GM21717 (cell line): ENCODE results near the gene CLDN24.
A peak's percentile ranks its signal among the peaks of the same experiment; 100 is the strongest.

Source experiments
- ATAC-seq: cut with Tn5 transposase; IDR thresholded peaks from one replicate; pipeline ENCODE4 v1.9.1; 2021; ENCODE audit warnings: mild to moderate bottlenecking, moderate library complexity; ENCODE audit not compliant: unreplicated experiment

Gene CLDN24

DNA sequence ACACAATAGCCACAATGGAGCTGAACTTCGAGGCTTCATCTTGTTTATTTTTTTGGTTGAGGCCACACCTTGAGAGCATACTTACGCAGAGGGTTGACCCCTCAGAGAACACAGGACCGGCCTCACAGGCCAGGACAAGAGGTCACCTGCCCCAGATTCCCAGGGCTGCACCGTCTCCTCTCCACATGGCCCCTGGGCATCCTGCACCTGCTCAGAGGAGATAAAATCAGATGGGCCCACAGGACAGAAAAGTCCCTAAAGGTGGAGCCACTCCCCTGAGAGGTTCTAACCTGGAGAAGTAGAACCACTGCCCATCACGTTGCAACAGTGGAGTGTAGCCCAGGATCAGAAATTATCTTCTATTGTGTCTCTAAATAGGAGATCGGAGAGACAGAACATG, 1.1 kb upstream of the CLDN24 start:
- no peak for ATAC-seq

DNA sequence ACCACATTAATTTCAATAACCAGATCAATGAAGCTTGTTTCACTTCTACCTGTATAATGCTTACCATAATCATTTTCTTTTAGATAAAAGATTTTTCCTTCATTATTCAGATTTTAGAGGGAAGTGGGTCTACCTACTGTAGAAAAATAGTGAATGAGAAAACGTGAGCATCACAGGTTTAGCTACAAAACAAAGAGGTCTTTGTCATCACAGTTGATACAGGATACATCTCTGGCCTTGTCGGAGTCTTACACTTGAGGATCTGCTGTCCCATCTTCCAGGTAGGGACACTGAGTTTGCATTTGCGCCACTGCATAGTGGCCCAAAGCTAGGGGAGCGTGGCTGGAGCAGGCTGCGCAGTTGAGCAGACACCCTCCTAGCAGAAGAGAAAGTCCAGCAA, 710 bp downstream of the CLDN24 start:
- no peak for ATAC-seq

- ATAC-seq: no peak
Observed at GRCh38 chr4:183321079-183321478, 1.1 kb downstream of the CLDN24 start.

GRCh38 chr4:183320211-183321059, 1.8 kb downstream of the CLDN24 start, which contains the start of gene CLDN22:
CLDN22 (minus strand) TSS chr4:183320276; CDS start chr4:183320218, 58 bp downstream.
- ATAC-seq: no peak

DNA sequence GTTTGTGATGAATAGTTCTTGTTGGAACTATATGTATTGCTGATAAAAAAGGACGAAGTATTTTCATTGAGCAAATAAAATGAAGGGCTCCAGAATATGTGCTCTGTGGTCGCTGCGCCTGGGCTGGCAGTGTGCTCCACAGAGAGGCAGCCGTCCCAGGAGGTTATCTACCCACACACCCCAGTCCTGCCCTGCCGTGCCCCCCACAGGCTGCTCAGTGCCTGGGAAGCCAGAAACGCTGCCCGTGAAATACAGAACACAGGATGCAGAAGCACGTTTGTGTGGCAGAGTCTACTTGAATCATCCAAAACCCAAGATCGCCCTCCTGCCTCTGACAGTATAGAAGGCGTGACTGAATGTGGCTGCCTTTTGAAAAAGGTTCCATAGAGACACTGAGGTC, 3.6 kb downstream of the CLDN24 start:
- no peak for ATAC-seq

DNA sequence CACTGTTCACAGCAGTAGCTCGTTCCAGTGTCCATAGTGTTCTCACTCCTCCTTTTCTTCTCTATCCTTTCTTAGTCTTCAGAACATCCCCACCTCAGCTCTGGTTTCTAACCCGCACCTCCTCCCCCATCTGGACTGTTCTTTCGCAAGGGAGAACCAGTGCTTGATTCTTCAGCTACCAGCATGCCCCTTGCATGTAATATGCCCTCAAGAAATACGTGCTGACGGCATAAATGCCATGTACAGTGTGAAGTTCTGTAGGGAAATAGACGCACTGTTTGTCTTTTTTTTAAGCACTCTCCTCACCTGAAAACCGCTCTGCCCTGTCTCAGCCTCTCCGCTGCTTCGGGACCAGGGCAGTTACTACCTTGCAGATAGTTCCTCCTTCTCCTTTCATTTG, 7.4 kb downstream of the CLDN24 start:
- ATAC-seq: no peak

DNA sequence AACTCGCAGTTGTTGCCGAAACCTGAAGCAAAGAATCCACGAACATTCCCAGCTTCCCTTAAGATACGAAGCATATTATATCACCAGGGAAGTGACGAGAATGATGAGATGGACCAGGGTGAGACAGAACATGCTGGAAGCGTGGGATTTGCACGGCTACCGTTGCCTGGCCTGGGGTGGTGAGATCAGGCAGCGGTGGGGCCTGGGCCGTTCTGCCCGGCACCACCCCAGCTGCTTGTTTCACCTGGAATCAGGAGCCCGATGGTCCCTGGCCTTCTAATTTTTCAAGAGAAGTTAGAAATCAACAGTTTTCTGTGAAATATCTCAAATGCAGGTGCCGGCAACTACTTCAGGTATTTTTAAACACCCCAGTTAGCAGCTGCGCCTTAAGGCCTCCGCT, 7.9 kb downstream of the CLDN24 start:
- ATAC-seq: no peak

- ATAC-seq: no peak
Observed at GRCh38 chr4:183312841-183313240, 9.4 kb downstream of the CLDN24 start.

DNA sequence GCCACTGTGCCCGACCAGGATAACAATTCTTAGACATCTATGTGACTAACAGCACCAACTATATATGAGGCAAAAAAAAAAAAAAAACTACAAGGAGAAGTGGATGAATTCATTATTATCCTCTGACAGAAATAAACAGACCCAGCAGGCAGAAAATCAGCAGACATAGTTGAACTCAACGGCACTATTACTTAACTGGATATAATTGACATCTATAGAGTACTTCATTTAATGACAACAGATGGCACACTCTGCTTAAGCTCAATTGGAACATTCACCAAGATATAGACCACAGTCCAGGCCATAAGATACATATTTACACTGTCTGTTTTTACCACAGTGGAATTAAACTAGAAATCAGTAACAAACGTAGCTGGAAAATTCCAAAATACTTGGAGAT, 15.4 kb downstream of the CLDN24 start:
- no peak for ATAC-seq

DNA sequence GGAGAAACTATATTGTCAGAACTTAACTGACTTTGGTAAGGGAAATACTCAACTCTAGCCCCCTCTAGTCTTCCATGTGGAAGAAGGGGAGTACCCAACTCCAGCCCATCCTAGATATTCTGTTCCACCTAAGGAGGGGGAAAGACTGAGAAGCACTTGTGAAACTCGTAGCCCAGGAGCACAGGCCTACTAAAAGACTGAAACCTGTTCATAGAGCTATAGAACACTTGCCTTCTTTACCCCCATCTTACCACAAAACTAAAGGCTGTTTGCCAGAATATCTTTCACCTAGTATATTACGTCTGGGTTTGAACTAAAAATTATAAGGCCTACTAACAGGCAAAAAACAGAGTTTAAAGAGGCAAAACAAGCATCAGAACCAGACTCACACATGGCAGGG, 17.7 kb downstream of the CLDN24 start:
- ATAC-seq: no peak

- no peak for ATAC-seq
Observed at GRCh38 chr4:183304067-183304466, 18.2 kb downstream of the CLDN24 start.

DNA sequence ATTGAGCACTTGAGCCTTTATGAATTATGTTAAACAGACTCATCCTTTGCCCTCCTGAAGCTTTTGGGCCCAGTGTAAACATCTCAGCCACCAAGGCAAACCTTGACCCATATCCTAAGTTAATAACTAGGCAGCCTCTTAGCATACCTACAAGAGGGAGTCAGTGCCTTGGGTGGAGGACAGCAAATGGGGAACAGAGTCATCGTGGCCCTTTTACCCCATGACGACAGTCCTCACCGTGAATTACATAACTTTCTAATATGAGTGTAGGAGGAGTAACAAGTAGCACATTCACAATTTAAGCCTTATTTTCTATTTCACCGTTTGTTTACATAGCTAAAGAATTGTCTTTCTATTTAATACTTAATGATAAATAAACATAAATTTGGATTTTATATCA, 18.9 kb downstream of the CLDN24 start:
- ATAC-seq: no peak

GRCh38 chr4:183300655-183301054, 21.6 kb downstream of the CLDN24 start:
- no peak for ATAC-seq

DNA sequence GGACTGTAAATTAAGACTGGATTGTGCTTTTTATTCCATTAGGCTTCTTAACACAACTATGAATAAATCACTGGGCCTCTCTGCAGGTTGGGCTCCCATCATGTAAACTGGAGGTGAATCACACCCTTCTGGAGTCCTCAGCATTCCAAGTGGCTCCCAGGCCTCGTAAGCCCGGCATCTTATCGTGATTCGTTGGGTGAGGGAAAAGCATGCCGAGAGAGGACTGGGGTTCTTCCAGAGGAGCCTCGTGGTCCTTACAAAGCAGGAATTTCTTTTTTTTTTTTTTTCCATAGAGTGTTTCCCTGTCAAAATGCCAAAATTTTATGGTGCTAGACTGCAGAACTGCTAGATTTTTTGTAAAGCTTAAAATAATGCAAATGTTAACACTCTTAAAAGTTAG, 22.2 kb downstream of the CLDN24 start:
- ATAC-seq: no peak

DNA sequence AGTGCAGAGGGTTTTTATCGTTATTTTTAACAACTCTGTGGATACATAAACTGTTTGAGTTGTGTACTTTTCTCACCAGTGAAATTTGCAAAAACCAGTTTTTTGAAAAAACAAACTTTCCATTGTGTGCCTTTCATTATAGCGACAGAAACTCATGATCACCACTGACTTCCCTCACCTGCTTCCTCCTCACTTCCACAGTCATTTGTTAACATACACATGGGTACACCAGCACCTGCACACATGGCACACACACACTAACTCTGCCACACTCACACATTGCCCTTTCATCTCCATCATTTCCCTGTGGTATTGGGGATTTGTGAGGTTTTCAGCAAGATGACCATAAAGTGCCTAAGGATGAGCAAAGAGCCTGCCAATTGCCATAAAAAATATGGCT, 22.8 kb downstream of the CLDN24 start:
- no peak for ATAC-seq

GRCh38 chr4:183297675-183298074, 24.6 kb downstream of the CLDN24 start:
- peak; percentile 59 for ATAC-seq

GRCh38 chr4:183295711-183296110, 26.5 kb downstream of the CLDN24 start:
- ATAC-seq: no peak

GRCh38 chr4:183291070-183291469, 31.2 kb downstream of the CLDN24 start:
- ATAC-seq: no peak

DNA sequence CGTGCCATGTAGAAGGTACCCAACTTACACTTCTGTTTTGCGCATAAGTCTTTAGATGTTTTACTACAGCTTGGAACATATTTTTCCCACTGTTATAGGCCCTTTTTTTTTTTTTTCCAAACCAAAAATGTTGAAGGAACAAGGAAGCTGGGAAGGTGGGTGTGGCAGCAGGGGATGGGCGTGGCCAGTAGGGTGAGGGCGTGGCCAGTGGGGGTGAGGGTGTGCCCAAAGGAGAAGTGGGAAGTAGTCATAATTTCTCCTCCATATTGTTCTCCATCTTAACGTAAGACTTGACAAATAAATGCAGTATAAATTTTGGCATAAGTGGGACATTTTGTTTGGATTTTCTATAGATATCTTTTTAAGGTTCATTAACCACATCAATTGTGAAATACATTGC, 32.5 kb downstream of the CLDN24 start:
- ATAC-seq: no peak

DNA sequence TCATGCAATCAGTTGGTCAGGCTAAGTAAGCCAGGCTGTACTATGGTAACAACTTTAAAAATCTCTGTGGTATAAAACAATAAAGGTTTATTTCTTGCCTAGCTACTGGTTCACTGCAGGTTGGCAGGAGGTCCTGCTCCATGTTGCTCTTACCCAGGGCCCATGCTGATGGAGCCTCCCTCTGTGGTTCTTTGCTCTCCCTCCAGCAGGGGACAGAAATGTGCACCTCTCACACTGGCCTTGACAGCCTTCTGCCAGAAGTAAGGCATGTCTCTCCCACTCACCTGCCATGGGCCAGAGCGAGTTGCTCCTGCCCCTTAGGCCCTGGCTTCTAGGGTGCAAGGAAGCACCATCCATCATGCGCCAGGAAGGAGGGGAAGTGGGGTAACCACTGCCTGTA, 33.3 kb downstream of the CLDN24 start:
- no peak for ATAC-seq

DNA sequence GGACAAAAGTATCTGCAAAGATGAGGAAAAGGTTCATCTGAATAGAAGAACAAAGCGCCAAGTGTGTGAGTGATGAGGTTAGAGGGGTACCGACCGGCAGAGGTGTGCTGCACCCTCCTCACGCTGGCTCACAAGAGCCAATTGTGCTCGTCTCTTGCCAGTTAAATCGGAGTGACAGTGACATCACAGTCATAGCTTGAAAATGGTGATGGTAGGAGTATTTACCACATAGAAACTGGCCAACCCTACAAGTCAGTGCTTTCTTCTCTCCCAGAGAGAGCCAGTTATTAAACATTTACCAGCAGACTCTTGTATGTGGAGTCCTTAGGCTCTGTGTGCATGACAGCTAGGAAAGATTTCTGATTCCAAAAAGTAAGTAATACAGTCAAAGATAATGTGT, 34.5 kb downstream of the CLDN24 start:
- peak; percentile 67 for ATAC-seq

GRCh38 chr4:183287309-183287659, 34.9 kb downstream of the CLDN24 start:
- ATAC-seq: peak; percentile 65
